Common myeloid progenitor, CD34-positive (primary cell): ENCODE data around the gene NCR3LG1.

Experiments used
- CTCF ChIA-PET: fragments of 350-600 bp; sonication (Branson Sonifier 250); formaldehyde crosslinking; loops from one replicate; lab custom pipeline; 2021; ENCODE audit warnings: antibody characterized with exemption; lab: Charles Lee
- POLR2A ChIA-PET: fragments of 350-600 bp; sonication (Branson Sonifier 250); formaldehyde crosslinking; loops from one replicate; lab custom pipeline; 2021; ENCODE audit warnings: antibody characterized with exemption; lab: Charles Lee
- DNase-seq, 3 donors: peaks; one replicate each; pipeline versions ENCODE4 v3.0.0 to v3.0.0-alpha.2; 2013
- H3K27ac ChIP-seq, 2 experiments: 1 replicate in 1 of 2; 2 replicates in 1 of 2; pipeline ENCODE4 v1.7.0; 2013; ENCODE audit warnings: inconsistent platforms in 2 of 2, low read length in 2 of 2, mild to moderate bottlenecking in 2 of 2, low read depth in 1 of 2, moderate library complexity in 1 of 2; ENCODE audit not compliant: severe bottlenecking in 2 of 2, insufficient read depth in 1 of 2, poor library complexity in 1 of 2
- H3K27me3 ChIP-seq, 5 experiments: replicated peaks in 2 of 5; 1 replicate in 3 of 5; 2 replicates in 2 of 5; pipeline versions ENCODE4 v1.6.1 to v1.7.0; 2013; ENCODE audit warnings: low read length in 4 of 5, mild to moderate bottlenecking in 2 of 5, moderate library complexity in 2 of 5, inconsistent platforms in 1 of 5; ENCODE audit not compliant: insufficient read depth in 5 of 5, control insufficient read depth in 4 of 5
- H3K36me3 ChIP-seq, 4 experiments: 1 replicate in 2 of 4; 2 replicates in 2 of 4; pipeline versions ENCODE4 v1.6.1 to v1.7.0; 2013; ENCODE audit warnings: low read length in 3 of 4, control low read depth in 1 of 4, mild to moderate bottlenecking in 1 of 4; ENCODE audit not compliant: control insufficient read depth in 4 of 4, insufficient read depth in 4 of 4
- H3K4me1 ChIP-seq, 4 experiments: 1 replicate in 3 of 4; 2 replicates in 1 of 4; pipeline versions ENCODE4 v1.6.1 to v1.7.1; 2013; ENCODE audit warnings: low read length in 3 of 4, mild to moderate bottlenecking in 3 of 4, control low read depth in 1 of 4, inconsistent platforms in 1 of 4, moderate library complexity in 1 of 4; ENCODE audit not compliant: control insufficient read depth in 4 of 4, insufficient read depth in 4 of 4; ENCODE audit errors: control extremely low read depth in 1 of 4
- H3K4me3 ChIP-seq, 7 experiments: 1 replicate in 4 of 7; 2 replicates in 3 of 7; pipeline versions ENCODE4 v1.5.1 to v1.7.0; 2013; ENCODE audit warnings: mild to moderate bottlenecking in 7 of 7, low read length in 6 of 7, moderate library complexity in 6 of 7, inconsistent platforms in 2 of 7, low read depth in 2 of 7, control low read depth in 1 of 7; ENCODE audit not compliant: insufficient read depth in 4 of 7, control insufficient read depth in 1 of 7; ENCODE audit errors: extremely low read depth in 1 of 7
- H3K9me3 ChIP-seq, 5 experiments: 1 replicate in 4 of 5; 2 replicates in 1 of 5; pipeline versions ENCODE4 v1.6.1 to v1.7.1; 2013; ENCODE audit warnings: low read length in 4 of 5, mild to moderate bottlenecking in 2 of 5, inconsistent platforms in 1 of 5, low read depth in 1 of 5, moderate library complexity in 1 of 5; ENCODE audit not compliant: control insufficient read depth in 4 of 5, insufficient read depth in 2 of 5; ENCODE audit errors: control extremely low read depth in 1 of 5
- WGBS: methylation state at CpG from one replicate; pipeline ENCODE4 v1.1.5; 2013; ENCODE audit not compliant: insufficient coverage; 5-methylcytosine and 5-hydroxymethylcytosine counted together

Gene NCR3LG1

DNA sequence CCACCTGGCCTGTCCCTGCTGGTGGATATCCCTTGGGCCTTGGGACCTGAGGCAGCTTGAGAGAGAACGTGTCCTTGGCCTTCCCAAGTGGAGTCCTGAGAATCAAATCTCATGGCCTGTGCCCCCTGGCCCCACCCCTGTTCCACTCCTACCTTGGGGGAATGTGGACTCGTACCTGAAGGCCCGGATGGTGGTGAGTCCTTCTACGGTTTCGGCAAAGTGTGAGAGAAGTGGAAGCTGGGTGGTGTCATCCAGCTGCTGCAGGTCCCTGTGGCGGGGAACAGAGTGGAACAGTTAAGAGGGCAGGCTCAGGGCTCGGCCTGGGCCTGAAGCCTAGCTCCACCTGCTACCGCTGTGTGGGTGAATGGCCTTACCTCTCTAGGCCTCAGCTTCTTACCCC lies 50.9 kb downstream of the NCR3LG1 start:
- no peak for DNase-seq
- ChIA-PET CTCF (interaction anchor here (1.5 to 2.0 kb wide), 4 partner anchors 12 to 102 kb away, joined by 6 to 7 read pairs (median 6); partner anchors contain the start of gene KCNJ11), POLR2A (no interaction called here)
- no peak overlapping the region for H3K4me3 ChIP-seq
- no peak overlapping the region for H3K27ac ChIP-seq
- no peaks in the 10 kb centered on the region for H3K36me3 ChIP-seq
- H3K4me1 ChIP-seq = peaks cover 0 to 3% (median 0%) of the 10 kb centered on the region in 4 experiments
- no peaks in the 10 kb centered on the region for H3K9me3 ChIP-seq
- WGBS = 98% methylated on average over 8 of the region's 8 CpGs
- H3K27me3 ChIP-seq = no peaks in the 10 kb centered on the region

DNA sequence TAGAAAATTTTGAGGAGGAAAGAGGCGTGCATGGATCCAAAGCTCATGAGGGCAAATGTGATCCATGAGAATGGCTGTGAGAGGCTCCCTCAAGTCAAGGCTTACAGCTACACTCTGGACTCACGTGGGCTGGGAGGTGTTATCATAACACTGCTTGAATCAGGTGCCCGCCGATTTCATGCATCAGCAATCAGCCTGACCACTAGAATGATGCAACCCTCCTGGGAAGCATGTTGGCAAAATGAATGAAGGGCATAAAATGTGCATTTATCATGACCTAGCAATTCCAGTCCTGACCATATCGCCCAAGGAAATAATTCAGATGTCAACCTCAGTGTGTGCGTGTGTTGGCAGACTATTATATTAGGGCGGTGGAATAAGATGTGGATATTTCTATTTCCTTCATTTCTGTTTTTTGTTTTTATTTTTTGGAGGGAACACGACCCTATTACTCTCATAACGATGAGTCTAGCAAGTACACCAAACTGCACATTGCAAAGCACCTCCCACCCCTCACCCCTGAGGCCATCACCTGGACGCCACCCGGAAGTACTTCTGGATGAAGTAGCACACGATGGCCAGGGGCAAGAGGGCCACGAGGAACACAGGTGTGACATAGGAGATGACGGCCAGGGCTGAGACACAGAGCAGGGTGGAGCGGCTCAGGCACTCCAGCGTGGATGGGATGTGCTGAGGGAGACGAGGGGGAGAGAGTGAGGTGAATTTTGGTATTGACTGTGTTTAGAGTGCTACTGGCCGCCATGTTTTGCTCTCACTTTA lies 52.6 kb downstream of the NCR3LG1 start:
- H3K27ac ChIP-seq = no peak overlapping the region
- H3K9me3 ChIP-seq = no peaks in the 10 kb centered on the region
- ChIA-PET POLR2A (no interaction called here), CTCF (interaction anchor here (1.1 to 1.7 kb wide), 4 partner anchors 13 to 100 kb away, joined by 3 to 6 read pairs (median 6); partner anchors contain the start of gene KCNJ11)
- DNase-seq = no peak
- WGBS = 100% methylated on average over 15 of the region's 18 CpGs
- H3K4me1 ChIP-seq = peaks cover 0 to 3% (median 0%) of the 10 kb centered on the region in 4 experiments
- H3K36me3 ChIP-seq = no peaks in the 10 kb centered on the region
- no peaks in the 10 kb centered on the region for H3K27me3 ChIP-seq
- no peak overlapping the region for H3K4me3 ChIP-seq

DNA sequence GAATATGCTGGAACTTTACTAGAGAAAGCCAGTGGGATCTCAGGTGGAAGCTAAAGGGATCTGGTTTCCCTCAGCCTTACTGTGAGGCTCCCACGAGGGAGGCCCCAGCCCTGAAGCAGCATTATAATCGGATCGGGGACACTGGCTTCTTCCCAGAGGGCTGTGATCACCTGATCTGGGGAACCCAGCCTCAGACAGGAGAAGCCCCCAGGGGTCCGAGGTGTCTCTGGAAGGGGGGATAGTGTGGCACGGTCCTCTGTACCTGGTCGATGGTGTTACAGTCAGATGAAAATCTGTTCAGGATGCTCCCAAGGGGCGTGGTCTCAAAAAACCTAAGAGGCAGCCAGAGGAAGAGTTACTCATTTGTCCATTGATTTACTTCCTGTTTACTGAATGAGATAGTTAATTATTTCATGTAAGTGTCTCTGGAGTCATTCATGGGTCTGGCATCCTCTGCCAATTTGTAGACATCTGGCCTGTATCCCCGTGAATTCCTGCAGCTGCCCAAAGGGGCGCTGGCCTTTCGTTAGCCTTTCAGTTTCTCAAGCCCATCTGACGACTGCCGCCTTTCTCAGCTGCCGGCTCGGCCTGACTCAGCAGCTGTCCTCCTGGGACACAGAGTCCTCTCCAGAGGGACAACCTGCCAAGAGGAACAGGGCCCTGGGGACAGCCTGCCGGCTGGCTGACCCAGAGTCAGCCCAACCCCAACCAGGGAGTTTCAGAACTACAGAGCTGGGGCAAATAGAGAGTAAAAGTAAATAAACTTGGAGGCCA lies 53.8 kb downstream of the NCR3LG1 start:
- no peak overlapping the region for H3K4me3 ChIP-seq
- peaks cover 0 to 3% (median 0%) of the 10 kb centered on the region in 4 experiments for H3K4me1 ChIP-seq
- H3K27me3 ChIP-seq = no peaks in the 10 kb centered on the region
- ChIA-PET POLR2A (interaction anchor here (0.7 kb wide), 1 partner anchor 1393 kb away, joined by 3 read pairs; no protein-coding TSS in a partner anchor), CTCF (interaction anchor here (0.5 to 1.4 kb wide), 4 partner anchors 10 to 45 kb away, joined by 3 read pairs; no protein-coding TSS in a partner anchor)
- no peaks in the 10 kb centered on the region for H3K36me3 ChIP-seq
- no peaks in the 10 kb centered on the region for H3K9me3 ChIP-seq
- 94% methylated on average over 13 of the region's 15 CpGs for WGBS
- DNase-seq = no peak
- no peak overlapping the region for H3K27ac ChIP-seq

DNA sequence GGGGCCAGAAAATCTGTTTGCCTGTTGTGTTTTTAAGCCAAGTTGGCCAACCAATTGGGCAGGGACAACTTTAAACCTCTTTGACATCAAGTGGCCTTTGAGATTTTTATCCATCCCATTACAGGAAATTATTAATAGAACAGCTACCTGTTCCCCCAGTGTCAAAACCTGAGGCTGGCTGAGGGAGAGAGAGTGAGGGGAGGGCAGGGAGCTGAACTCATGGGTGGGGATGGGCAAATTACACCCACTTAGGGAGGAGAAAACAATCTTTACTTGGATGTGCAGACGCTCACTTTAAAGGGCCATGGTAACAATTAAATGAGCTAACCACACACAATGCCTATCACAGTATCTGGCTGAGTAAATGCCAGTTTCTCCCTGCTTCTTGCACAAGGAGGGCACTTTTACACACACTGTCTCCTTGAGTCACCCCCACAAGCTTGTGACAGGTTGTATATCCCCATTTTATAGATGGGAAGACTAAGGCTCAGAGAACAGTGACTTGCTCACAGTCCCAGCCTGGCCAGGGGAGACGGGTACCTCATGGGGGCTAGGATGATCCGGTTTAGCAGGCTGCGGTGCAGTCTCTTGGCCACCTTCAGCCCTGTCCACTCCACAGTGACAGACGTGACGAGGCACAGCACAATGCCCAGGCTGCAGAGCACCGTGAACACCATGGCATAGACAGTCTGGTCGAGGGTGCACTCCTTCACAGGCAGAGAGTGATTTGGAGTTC lies 54.6 kb downstream of the NCR3LG1 start:
- ChIA-PET CTCF (interaction anchor here (0.5 to 1.4 kb wide), 3 partner anchors 9 to 45 kb away, joined by 3 read pairs; no protein-coding TSS in a partner anchor), POLR2A (interaction anchor here (0.7 kb wide), 1 partner anchor 1392 kb away, joined by 3 read pairs; no protein-coding TSS in a partner anchor)
- WGBS = 96% methylated on average over 8 of the region's 8 CpGs
- Histone ChIP-seq H3K27ac (no peak overlapping the region), H3K27me3 (no peaks in the 10 kb centered on the region), H3K9me3 (no peaks in the 10 kb centered on the region), H3K4me3 (no peak overlapping the region), H3K36me3 (no peaks in the 10 kb centered on the region), H3K4me1 (peaks cover 0 to 3% (median 2%) of the 10 kb centered on the region in 4 experiments)
- DNase-seq = no peak

DNA sequence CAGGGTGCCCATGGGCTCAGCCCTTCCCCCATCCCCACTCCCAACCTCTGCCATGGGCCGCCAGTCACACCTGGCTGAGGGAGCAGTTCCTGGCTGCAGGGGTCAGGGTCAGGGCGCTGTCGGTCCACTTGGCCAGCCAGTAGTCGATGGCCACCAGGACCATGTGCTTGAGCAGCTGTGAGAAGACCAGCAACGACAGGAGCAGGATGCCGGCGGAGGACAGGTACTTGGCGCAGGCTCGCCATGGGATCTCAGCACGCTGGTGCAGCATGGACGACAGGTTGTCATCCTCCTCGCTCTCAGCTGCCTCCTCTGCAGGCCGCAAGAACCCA lies 55.2 kb downstream of the NCR3LG1 start:
- ChIA-PET CTCF (no interaction called here), POLR2A (no interaction called here)
- no peak overlapping the region for H3K27ac ChIP-seq
- DNase-seq = no peak
- peaks cover 0 to 3% (median 2%) of the 10 kb centered on the region in 4 experiments for H3K4me1 ChIP-seq
- no peaks in the 10 kb centered on the region for H3K36me3 ChIP-seq
- 98% methylated on average over 13 of the region's 13 CpGs for WGBS
- no peaks in the 10 kb centered on the region for H3K9me3 ChIP-seq
- no peak overlapping the region for H3K4me3 ChIP-seq
- H3K27me3 ChIP-seq = no peaks in the 10 kb centered on the region

DNA sequence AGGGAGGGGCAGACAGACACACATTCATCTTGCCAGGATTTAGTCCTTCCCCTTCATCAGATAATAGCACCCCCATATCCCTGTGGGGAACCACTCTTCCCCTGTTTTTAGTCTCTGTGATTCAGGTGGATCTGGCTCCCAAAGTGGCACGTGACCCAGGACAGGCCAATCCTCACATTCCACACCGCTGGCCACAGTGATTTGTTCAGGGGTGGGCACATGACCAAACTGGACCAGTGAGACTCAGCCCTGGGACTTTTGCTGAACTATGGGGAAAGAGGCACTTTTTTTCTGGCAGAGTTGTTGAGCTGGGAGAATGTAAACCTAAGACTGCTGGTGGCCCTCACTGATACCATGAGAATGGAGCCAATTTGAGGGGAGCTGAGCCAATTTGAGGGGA lies 56.0 kb downstream of the NCR3LG1 start:
- no peak overlapping the region for H3K4me3 ChIP-seq
- 100% methylated on average over 2 of the region's 2 CpGs for WGBS
- H3K27ac ChIP-seq = no peak overlapping the region
- DNase-seq = no peak
- POLR2A ChIA-PET = no interaction called here
- peaks cover 0 to 3% (median 2%) of the 10 kb centered on the region in 4 experiments for H3K4me1 ChIP-seq
- CTCF ChIA-PET = interaction anchor here (0.8 kb wide), 1 partner anchor 27 kb away, joined by 3 read pairs; no protein-coding TSS in a partner anchor
- no peaks in the 10 kb centered on the region for H3K9me3 ChIP-seq
- no peaks in the 10 kb centered on the region for H3K27me3 ChIP-seq
- H3K36me3 ChIP-seq = no peaks in the 10 kb centered on the region
